Mesendoderm (in vitro differentiated cells): ENCODE results near the gene PGC. TPM values are rescaled to one million over a fixed set of nuclear protein-coding genes. Genes with fewer than 3 reads are reported as not detected.

Experiments
- DNase-seq: peaks from one replicate; pipeline ENCODE4 v3.0.0; 2013
- H2AK5ac ChIP-seq: 2 replicates; pipeline ENCODE4 v1.6.1; 2013; ENCODE audit warnings: low read length, inconsistent platforms
- H2BK120ac ChIP-seq: 2 replicates; pipeline ENCODE4 v1.6.1; 2013; ENCODE audit warnings: low read depth, mild to moderate bottlenecking, low read length, moderate library complexity, mixed read lengths
- H2BK15ac ChIP-seq: replicated peaks from 2 replicates; pipeline ENCODE4 v1.6.1; 2013; ENCODE audit warnings: low read depth, mild to moderate bottlenecking, moderate library complexity
- H2BK5ac ChIP-seq: 2 replicates; pipeline ENCODE4 v1.6.1; 2013; ENCODE audit warnings: low read length, inconsistent platforms
- H3K18ac ChIP-seq: 2 replicates; pipeline ENCODE4 v1.6.1; 2013; ENCODE audit warnings: mild to moderate bottlenecking, low read length, mixed read lengths
- H3K23ac ChIP-seq: one replicate; pipeline ENCODE4 v1.6.1; 2013; ENCODE audit warnings: low read length
- H3K27ac ChIP-seq: 2 replicates; pipeline ENCODE4 v1.5.1; 2013; ENCODE audit warnings: low read depth, mild to moderate bottlenecking, inconsistent platforms, low read length, moderate library complexity
- H3K27me3 ChIP-seq: 2 replicates; pipeline ENCODE4 v1.6.1; 2013; ENCODE audit warnings: low read length, control low read depth, mild to moderate bottlenecking, inconsistent platforms; ENCODE audit not compliant: insufficient read depth, poor library complexity
- H3K36me3 ChIP-seq: 2 replicates; pipeline ENCODE4 v1.6.1; 2013; ENCODE audit warnings: low read length, inconsistent platforms; ENCODE audit not compliant: control insufficient read depth, insufficient read depth
- H3K4ac ChIP-seq: one replicate; pipeline ENCODE4 v1.6.1; 2013; ENCODE audit warnings: low read depth, mild to moderate bottlenecking, low read length, moderate library complexity
- H3K4me1 ChIP-seq: 2 replicates; pipeline ENCODE4 v1.6.1; 2013; ENCODE audit warnings: low read depth, low read length, inconsistent platforms; ENCODE audit not compliant: control insufficient read depth
- H3K4me2 ChIP-seq: 2 replicates; pipeline ENCODE4 v1.6.1; 2013; ENCODE audit warnings: low read length
- H3K4me3 ChIP-seq: 2 replicates; pipeline ENCODE4 v1.5.1; 2013; ENCODE audit warnings: mild to moderate bottlenecking, low read length
- H3K56ac ChIP-seq: one replicate; pipeline ENCODE4 v1.6.1; 2013; ENCODE audit warnings: low read length
- H3K79me1 ChIP-seq: 2 replicates; pipeline ENCODE4 v1.6.1; 2013; ENCODE audit warnings: low read length, inconsistent platforms
- H3K79me2 ChIP-seq: 2 replicates; pipeline ENCODE4 v1.6.1; 2013; ENCODE audit warnings: mild to moderate bottlenecking, low read length; ENCODE audit not compliant: control insufficient read depth, insufficient read depth
- H3K9ac ChIP-seq: 2 replicates; pipeline ENCODE4 v1.6.1; 2013; ENCODE audit warnings: low read length, inconsistent platforms
- H4K5ac ChIP-seq: one replicate; pipeline ENCODE4 v1.6.1; 2013; ENCODE audit warnings: low read length
- H4K8ac ChIP-seq: one replicate; pipeline ENCODE4 v1.6.1; 2013; ENCODE audit warnings: low read depth, mild to moderate bottlenecking, control low read depth, low read length, moderate library complexity
- WGBS: extraction: QIAGEN DNeasy Blood & Tissue Kit; methylation state at CpG from one replicate; pipeline ENCODE4 v1.1.7; 2013; ENCODE audit warnings: low lambda C conversion rate, missing lambda C conversion rate; ENCODE audit not compliant: insufficient coverage; ENCODE audit errors: extremely low coverage; 5-methylcytosine and 5-hydroxymethylcytosine counted together
- small RNA-seq: library from polyadenylated mRNA; stranded (forward); fragments of <200 nt; extraction: miRNeasy Mini kit (QIAGEN cat#:217004); gene quantifications from one replicate; pipeline ENCODE3, GENCODE V24; 2013; ENCODE audit not compliant: insufficient read depth

The PGC gene

DNA sequence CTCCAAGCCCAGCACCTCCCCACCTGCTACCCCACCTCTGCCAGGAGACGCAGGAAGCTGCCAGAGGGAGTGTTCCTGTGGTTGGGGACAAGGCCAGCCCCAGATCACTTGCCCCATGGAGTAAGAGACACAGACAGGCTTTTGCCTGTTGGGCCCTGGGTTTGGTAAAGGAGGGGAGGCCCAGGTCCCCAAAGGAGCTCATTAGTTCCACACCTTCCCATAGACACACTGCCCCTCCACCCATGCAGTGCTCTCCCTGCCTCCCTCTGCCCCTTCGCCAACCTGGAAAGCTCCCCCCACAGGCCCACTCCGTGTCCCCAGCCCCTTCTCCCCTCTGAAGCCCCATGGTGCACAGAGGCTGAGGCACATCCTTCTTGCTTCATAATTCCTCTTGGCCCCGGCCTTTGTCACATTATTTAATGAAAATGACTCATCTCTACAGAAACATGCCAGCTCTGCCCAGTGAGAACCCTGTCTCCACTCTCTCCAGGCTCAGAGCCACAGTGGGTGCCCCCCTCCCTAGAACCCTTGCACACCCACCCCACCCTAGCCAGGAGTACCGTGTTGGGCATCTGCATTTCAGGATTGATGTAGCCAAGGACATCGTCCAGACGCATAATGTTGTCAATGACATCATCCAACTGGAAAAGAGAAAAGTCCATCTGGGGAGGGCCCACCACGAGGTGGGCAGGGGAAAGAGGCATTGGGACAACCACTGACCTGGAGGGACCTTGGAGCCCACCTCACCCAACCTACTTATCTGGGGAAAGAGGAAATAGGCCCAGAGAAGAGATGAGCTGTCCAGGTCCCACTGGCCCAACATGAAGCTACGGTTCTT lies 57.8 kb downstream of the PGC start:
- H3K36me3 ChIP-seq: no peaks in the 10 kb centered on the region
- H3K79me1 ChIP-seq: no peaks in the 10 kb centered on the region
- no peak for DNase-seq
- H3K4me3 ChIP-seq: no peak overlapping the region
- H3K4me2 ChIP-seq: no peak overlapping the region
- H3K4ac ChIP-seq: no peak overlapping the region
- no CpG with 5 or more reads among the region's 9 CpGs for WGBS
- H2BK15ac ChIP-seq: no peak overlapping the region
- no peak overlapping the region for H2BK5ac ChIP-seq
- no peak overlapping the region for H3K27ac ChIP-seq
- H3K23ac ChIP-seq: no peak overlapping the region
- no peak overlapping the region for H4K8ac ChIP-seq
- H2AK5ac ChIP-seq: no peak overlapping the region
- no peak overlapping the region for H3K9ac ChIP-seq
- no peaks in the 10 kb centered on the region for H3K4me1 ChIP-seq
- no peak overlapping the region for H2BK120ac ChIP-seq
- no peak overlapping the region for H3K18ac ChIP-seq
- no peak overlapping the region for H3K56ac ChIP-seq
- H3K27me3 ChIP-seq: no peaks in the 10 kb centered on the region
- H3K79me2 ChIP-seq: no peaks in the 10 kb centered on the region
- H4K5ac ChIP-seq: no peak overlapping the region

DNA sequence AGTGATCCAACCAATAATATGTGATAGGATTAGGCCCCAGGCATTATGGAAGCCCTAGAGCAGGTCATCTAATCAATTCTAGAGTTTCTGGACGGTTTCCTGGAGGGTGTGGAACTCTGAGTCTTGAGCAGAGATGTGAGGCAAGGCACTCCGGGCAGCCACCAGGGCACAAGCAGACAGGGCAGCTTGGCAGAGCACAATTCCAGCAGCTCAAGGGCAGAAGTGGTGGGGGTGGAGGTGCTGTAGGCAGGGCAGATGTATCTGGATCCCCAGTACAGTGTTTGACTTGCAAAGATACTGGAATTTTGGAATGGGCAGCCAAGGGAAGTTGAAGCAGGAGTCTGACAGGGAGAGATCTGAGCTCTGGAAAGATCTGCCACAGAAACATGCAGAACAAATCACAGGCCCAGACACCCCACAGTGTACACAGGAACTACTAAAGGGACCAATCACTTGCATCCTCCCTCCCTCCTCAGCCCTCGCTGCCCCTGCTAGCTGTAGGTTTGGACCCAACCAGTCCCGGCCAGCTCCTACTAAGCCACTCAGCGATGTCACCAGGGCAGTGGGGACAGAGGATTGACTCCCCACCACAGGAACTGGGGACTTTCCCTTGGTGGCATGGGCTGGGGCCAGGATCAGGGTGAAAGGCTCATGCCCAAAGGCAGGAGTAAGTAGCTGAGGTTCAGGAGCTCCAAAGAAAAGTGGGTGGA lies 58.8 kb downstream of the PGC start:
- H3K79me2 ChIP-seq: no peaks in the 10 kb centered on the region
- H3K9ac ChIP-seq: no peak overlapping the region
- H3K56ac ChIP-seq: no peak overlapping the region
- H2BK5ac ChIP-seq: no peak overlapping the region
- DNase-seq: no peak
- no peak overlapping the region for H3K23ac ChIP-seq
- no peak overlapping the region for H2BK120ac ChIP-seq
- H4K8ac ChIP-seq: no peak overlapping the region
- H3K4me3 ChIP-seq: no peak overlapping the region
- no peaks in the 10 kb centered on the region for H3K4me1 ChIP-seq
- H3K27ac ChIP-seq: no peak overlapping the region
- no CpG with 5 or more reads among the region's 5 CpGs for WGBS
- no peak overlapping the region for H3K4me2 ChIP-seq
- no peak overlapping the region for H3K4ac ChIP-seq
- no peaks in the 10 kb centered on the region for H3K36me3 ChIP-seq
- no peak overlapping the region for H2BK15ac ChIP-seq
- no peaks in the 10 kb centered on the region for H3K27me3 ChIP-seq
- no peak overlapping the region for H2AK5ac ChIP-seq
- H4K5ac ChIP-seq: no peak overlapping the region
- H3K18ac ChIP-seq: no peak overlapping the region
- no peaks in the 10 kb centered on the region for H3K79me1 ChIP-seq

DNA sequence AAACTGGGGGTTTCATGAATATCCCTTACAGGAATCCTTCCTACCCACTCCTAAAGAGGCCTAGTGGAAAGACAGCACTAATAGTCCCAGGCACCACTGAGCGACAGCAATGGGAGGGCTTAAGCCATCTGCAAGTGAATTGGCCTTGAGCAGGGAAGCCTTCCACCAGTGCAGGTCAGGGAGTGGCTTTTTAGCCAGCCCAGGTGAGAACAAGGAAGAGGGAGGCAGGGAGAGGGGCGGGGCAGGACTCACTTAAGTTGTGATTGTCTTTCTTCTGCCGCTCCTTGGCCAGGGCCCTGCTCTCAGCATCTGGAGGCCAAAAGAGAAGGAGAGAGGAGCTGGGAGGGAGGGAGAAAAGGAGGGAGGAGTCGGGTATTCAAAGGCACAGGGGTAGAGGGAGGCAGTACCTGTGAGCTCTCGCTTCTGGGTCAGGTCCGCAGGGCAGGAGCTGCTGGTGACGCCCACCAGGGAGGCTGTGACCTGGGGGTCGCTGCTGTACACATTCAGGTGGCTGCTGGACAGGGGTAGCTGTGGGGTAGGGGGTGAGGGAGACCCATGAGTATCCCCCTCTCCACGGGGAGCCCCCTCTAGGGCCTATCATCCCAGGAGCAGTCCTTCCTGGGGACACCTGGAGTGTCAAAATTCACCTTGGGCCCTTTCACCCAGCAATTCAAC lies 59.6 kb downstream of the PGC start:
- no peak overlapping the region for H3K9ac ChIP-seq
- H2AK5ac ChIP-seq: no peak overlapping the region
- no peak overlapping the region for H3K27ac ChIP-seq
- no peaks in the 10 kb centered on the region for H3K79me1 ChIP-seq
- peak overlapping the region; percentile 36 for H3K56ac ChIP-seq
- H3K36me3 ChIP-seq: no peaks in the 10 kb centered on the region
- no peak overlapping the region for H3K4ac ChIP-seq
- H3K4me2 ChIP-seq: no peak overlapping the region
- no peaks in the 10 kb centered on the region for H3K79me2 ChIP-seq
- no peaks in the 10 kb centered on the region for H3K27me3 ChIP-seq
- no peak overlapping the region for H2BK120ac ChIP-seq
- no peaks in the 10 kb centered on the region for H3K4me1 ChIP-seq
- peak; percentile 80 for DNase-seq
- H4K8ac ChIP-seq: no peak overlapping the region
- H2BK5ac ChIP-seq: no peak overlapping the region
- H2BK15ac ChIP-seq: no peak overlapping the region
- no CpG with 5 or more reads among the region's 9 CpGs for WGBS
- no peak overlapping the region for H3K23ac ChIP-seq
- no peak overlapping the region for H3K4me3 ChIP-seq
- H4K5ac ChIP-seq: no peak overlapping the region
- no peak overlapping the region for H3K18ac ChIP-seq

Small RNA genes lying within 50 kb of the gene (small RNA-seq; reads per million reads assigned to genes)
- not detected for gene AL365205.2
- not detected for gene AL365205.3
